Fibroblast of lung (primary cell): ENCODE data around the gene REC8. TPM values are rescaled to one million over a fixed set of nuclear protein-coding genes. Genes with fewer than 3 reads are reported as not detected.

Experiments used
- DNase-seq, 2 donors: peaks; one replicate each; pipeline versions ENCODE4 v3.0.0 to v3.0.0-alpha.2; 2010; ENCODE audit warnings: low read depth in 2 of 2
- H2AFZ ChIP-seq: 2 replicates; pipeline ENCODE4 v1.5.1; 2012; ENCODE audit warnings: low read length, control low read depth, inconsistent platforms
- H3K27ac ChIP-seq: 2 replicates; pipeline ENCODE4 v1.5.1; 2011; ENCODE audit warnings: low read length, control low read depth; ENCODE audit not compliant: insufficient read depth
- H3K27me3 ChIP-seq: 2 replicates; pipeline ENCODE4 v1.5.1; 2011; ENCODE audit warnings: mild to moderate bottlenecking, low read length; ENCODE audit not compliant: control insufficient read depth, insufficient read depth
- H3K36me3 ChIP-seq: 2 replicates; pipeline ENCODE4 v1.5.1; 2011; ENCODE audit warnings: low read length; ENCODE audit not compliant: control insufficient read depth, insufficient read depth
- H3K4me1 ChIP-seq: 2 replicates; pipeline ENCODE4 v1.5.1; 2011; ENCODE audit warnings: low read length; ENCODE audit not compliant: control insufficient read depth, insufficient read depth; ENCODE audit errors: extremely low read depth
- H3K4me2 ChIP-seq: 2 replicates; pipeline ENCODE4 v1.5.1; 2011; ENCODE audit warnings: low read length, control low read depth; ENCODE audit not compliant: insufficient read depth; ENCODE audit errors: extremely low read depth
- H3K4me3 ChIP-seq, 4 experiments: fragments of 200-600 bp in 1 of 4; sonication (generic) in 1 of 4; replicated peaks in 1 of 4; 2 replicates each; pipeline ENCODE4 v1.5.1; 2011 to 2016; ENCODE audit warnings: low read length in 4 of 4, low read depth in 3 of 4, mild to moderate bottlenecking in 3 of 4, control low read depth in 2 of 4, inconsistent platforms in 1 of 4, mixed read lengths in 1 of 4; ENCODE audit not compliant: insufficient read depth in 1 of 4; ENCODE audit errors: control extremely low read depth in 1 of 4
- H3K79me2 ChIP-seq: 2 replicates; pipeline ENCODE4 v1.5.1; 2012; ENCODE audit warnings: mild to moderate bottlenecking, low read length, inconsistent platforms; ENCODE audit not compliant: control insufficient read depth, insufficient read depth
- H3K9ac ChIP-seq: 2 replicates; pipeline ENCODE4 v1.5.1; 2011; ENCODE audit warnings: mild to moderate bottlenecking, low read length, control low read depth; ENCODE audit not compliant: insufficient read depth
- H3K9me3 ChIP-seq: 2 replicates; pipeline ENCODE4 v1.5.1; 2012; ENCODE audit warnings: low read depth, low read length; ENCODE audit not compliant: control insufficient read depth, insufficient read depth
- H4K20me1 ChIP-seq: 2 replicates; pipeline ENCODE4 v1.5.1; 2011; ENCODE audit warnings: low read length; ENCODE audit not compliant: control insufficient read depth, insufficient read depth; ENCODE audit errors: extremely low read depth
- CTCF ChIP-seq, 2 donors: IDR thresholded peaks in 1 of 2; conservative IDR thresholded peaks in 1 of 2; 1 replicate in 1 of 2; 2 replicates in 1 of 2; pipeline ENCODE4 v1.5.1; 2011 to 2012; ENCODE audit warnings: low read length in 2 of 2, control low read depth in 1 of 2, inconsistent platforms in 1 of 2, low read depth in 1 of 2, mild to moderate bottlenecking in 1 of 2
- EZH2 ChIP-seq: IDR thresholded peaks from 2 replicates; pipeline ENCODE4 v1.5.1; 2012; ENCODE audit warnings: low read length, control low read depth, mild to moderate bottlenecking; ENCODE audit errors: missing control alignments
- polyA plus RNA-seq, 2 donors: library from polyadenylated mRNA; depleted of rRNA in 1 of 2; stranded (reverse) in 1 of 2; unstranded in 1 of 2; fragments of >200 nt; gene quantifications; 2 replicates each; pipeline ENCODE4 v1.2.1, GENCODE V29; 2011 to 2012; ENCODE audit warnings: missing spikeins in 1 of 2
- total RNA-seq: library from RNA; depleted of rRNA; stranded (reverse); fragments of >200 nt; gene quantifications from 2 replicates; pipeline ENCODE4 v1.2.1, GENCODE V29; 2014

Gene REC8
- total and polyA plus RNA-seq, 2 donors (not counting 1 experiment from before 2014, with no cell fraction given) = 1.8 to 2.2 TPM

- Histone ChIP-seq H3K36me3 (peaks cover 15% of the 10 kb centered on the region), H3K9ac (peak overlapping the region; percentile 99), H4K20me1 (no peaks in the 10 kb centered on the region), H3K4me1 (no peaks in the 10 kb centered on the region), H3K79me2 (peaks cover 29% of the 10 kb centered on the region), H3K27me3 (no peaks in the 10 kb centered on the region), H3K4me3 (peak overlapping the region; percentile 73 to 93 (median 81)), H3K27ac (peak overlapping the region; percentile 98), H2AFZ (no peak overlapping the region), H3K4me2 (peak overlapping the region; percentile 74), H3K9me3 (no peaks in the 10 kb centered on the region)
- TF ChIP-seq CTCF (conservative IDR thresholded peaks at IDR 0.05 in 1 of 2, IDR thresholded peaks at IDR 0.05 in 1 of 2; ENCODE audit: low read depth in 1 of 2, low read length in 2 of 2) = no peak
- no peak for TF ChIP-seq EZH2
- no peak for DNase-seq
Measured at GRCh38 chr14:24194873-24195185, 22.9 kb downstream of the REC8 start.

- no peak for TF ChIP-seq EZH2
- Histone ChIP-seq H3K36me3 (peaks cover 11% of the 10 kb centered on the region), H3K27me3 (no peaks in the 10 kb centered on the region), H4K20me1 (no peaks in the 10 kb centered on the region), H3K4me1 (no peaks in the 10 kb centered on the region), H2AFZ (peak within 1 kb of the TSS; percentile 80), H3K79me2 (peaks cover 29% of the 10 kb centered on the region), H3K9ac (peak within 1 kb of the TSS; percentile 99), H3K4me2 (peak within 1 kb of the TSS; percentile 81), H3K4me3 (peak within 1 kb of the TSS; percentile 73 to 93 (median 81)), H3K9me3 (no peaks in the 10 kb centered on the region), H3K27ac (peak within 1 kb of the TSS; percentile 98)
- DNase-seq = peak; percentile 89
Measured at GRCh38 chr14:24195186-24196070, 23.5 kb downstream of the REC8 start, which contains the start of gene TM9SF1. TM9SF1 (minus strand) TSS chr14:24195441; CDS start chr14:24195019, 422 bp downstream.

- no peaks in the 10 kb centered on the region for H3K4me1 ChIP-seq
- peak overlapping the region; percentile 73 to 93 (median 81) for H3K4me3 ChIP-seq
- DNase-seq = peak; percentile 20 to 27
- no peaks in the 10 kb centered on the region for H3K9me3 ChIP-seq
- peaks cover 29% of the 10 kb centered on the region for H3K79me2 ChIP-seq
- no peaks in the 10 kb centered on the region for H3K27me3 ChIP-seq
- TF ChIP-seq CTCF (conservative IDR thresholded peaks at IDR 0.05 in 1 of 2, IDR thresholded peaks at IDR 0.05 in 1 of 2; ENCODE audit: low read depth in 1 of 2, low read length in 2 of 2) (no peak), EZH2 (no peak)
- H3K27ac ChIP-seq = peak overlapping the region; percentile 98
- peak overlapping the region; percentile 99 for H3K9ac ChIP-seq
- no peaks in the 10 kb centered on the region for H4K20me1 ChIP-seq
- peak overlapping the region; percentile 81 for H3K4me2 ChIP-seq
- H3K36me3 ChIP-seq = peaks cover 9% of the 10 kb centered on the region
- H2AFZ ChIP-seq = peak overlapping the region; percentile 15
Measured at GRCh38 chr14:24196071-24197055, 24.5 kb downstream of the REC8 start.
